NCI-H82 treated with DMSO at 0.1 percent for 48 hours (cell line): ENCODE data around the gene PDE3A.
A peak's percentile ranks its signal among the peaks of the same experiment; 100 is the strongest.
"Not testable (repeated sequence)": the region's sequence is repeated elsewhere in the genome, so short reads cannot be mapped to it uniquely, and the experiment has no call there.

Source experiments
- DNase-seq: peaks from one replicate; lab custom pipeline; 2025; ENCODE audit not compliant: unreplicated experiment; lab: John Stamatoyannopoulos, UW

Gene PDE3A

DNA sequence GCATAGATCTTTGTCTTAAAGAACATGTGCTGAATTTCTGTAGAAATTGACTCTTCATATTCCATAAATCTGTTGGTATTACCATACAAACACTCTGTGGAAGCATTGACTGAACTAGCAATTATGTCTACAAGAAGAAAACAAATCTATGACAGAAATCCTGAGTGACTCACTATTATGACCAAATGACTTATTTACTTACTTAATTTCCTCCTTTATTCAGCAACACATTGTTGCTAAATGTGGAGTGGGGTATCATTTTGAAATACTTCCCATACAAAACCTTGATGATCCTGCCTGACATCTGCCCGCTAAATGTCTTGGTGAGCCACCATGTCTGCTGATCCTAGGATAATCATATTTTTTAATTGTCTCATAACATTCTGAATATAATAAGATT lies 227.7 kb downstream of the PDE3A start:
- no peak for DNase-seq

GRCh38 chr12:20599757-20600156 lies 231.4 kb downstream of the PDE3A start:
- DNase-seq: no peak

DNA sequence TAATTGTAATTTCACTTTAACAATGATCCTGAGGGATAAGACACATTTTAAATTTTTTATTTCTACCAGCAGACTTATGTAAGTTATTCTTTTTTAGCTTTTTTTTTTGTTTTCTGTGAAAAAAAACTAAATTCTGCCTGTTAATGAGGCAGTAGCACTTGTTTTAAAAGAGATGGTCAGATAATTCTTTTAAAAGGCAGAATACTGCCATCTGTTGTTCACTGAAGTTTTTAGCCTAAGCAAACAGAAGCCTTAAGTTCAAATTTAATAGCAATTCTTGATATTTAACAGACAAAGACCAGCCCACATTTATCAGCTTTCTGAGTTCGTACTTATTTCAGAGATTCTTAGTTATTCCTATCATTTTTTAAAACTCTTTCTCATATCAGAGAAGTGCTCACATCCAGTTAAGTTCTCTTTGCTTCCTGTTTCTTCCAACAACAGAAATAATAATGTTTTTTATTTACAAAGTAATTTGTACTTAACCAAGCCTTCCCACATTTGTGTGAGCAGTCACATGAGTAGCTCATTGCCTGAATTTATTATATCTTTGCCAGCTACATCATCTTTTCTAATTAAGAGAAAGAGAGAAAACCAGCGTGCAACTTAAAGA lies 233.4 kb downstream of the PDE3A start:
- peak; percentile 50 for DNase-seq

- DNase-seq: no peak
Measured at GRCh38 chr12:20602641-20603391, 234.5 kb downstream of the PDE3A start.

GRCh38 chr12:20604408-20605067 lies 236.2 kb downstream of the PDE3A start:
- DNase-seq: no peak

DNA sequence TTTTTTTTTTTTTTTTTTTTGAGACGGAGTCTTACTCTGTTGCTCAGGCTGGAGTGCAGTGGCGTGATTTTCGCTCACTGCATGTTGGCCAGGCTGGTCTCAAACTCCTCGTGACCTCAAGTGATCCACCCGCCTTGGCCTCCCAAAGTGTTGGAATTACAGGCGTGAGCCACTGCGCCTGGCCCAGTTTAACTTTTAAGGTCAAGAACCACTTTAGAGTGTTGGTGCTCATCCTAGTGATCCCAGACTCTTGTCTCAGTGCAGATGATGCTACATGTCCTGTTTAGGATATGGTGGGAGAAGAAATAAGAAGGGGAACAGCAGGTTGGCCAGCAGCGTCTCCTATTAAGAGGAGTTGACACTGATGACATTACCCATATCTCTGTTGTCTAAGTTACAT lies 246.7 kb downstream of the PDE3A start:
- DNase-seq: not testable (repeated sequence)

DNA sequence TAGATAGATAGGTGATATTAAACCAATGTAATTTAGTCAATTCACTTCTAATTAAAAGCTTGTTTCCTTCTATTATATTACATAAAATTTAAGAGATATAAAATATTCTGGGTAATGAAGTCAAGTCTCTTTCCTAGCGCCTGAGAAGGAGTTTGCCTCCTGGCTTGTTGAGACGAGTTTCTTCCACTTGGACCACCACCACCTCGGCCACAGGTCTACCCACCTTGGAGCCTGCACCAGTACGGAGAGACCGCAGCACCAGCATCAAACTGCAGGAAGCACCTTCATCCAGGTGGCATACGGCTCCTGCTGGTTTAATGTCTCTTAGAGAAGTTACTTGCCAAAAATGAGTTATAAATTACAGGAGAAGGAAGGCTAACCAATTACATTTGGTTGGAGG lies 247.8 kb downstream of the PDE3A start:
- DNase-seq: no peak

DNA sequence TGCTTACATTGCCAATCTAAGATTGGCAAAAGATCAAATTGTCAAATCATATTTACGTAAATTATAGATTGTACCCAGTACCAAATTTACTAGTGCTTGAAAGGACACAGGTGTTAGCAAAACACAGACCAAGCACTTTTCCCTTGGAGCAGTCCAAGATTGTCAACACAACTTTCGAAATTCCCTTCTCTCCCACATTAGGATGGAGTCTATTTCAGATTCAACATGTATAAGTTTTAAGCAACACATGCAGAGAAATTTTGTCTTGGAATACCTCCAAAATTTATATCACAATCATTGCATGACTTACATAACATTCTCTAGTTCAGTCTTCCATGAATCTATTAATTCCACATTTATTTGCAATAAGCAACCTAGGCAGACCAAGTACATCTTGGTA lies 251.9 kb downstream of the PDE3A start:
- DNase-seq: no peak

GRCh38 chr12:20624718-20625117 lies 256.4 kb downstream of the PDE3A start:
- DNase-seq: peak; percentile 92

DNA sequence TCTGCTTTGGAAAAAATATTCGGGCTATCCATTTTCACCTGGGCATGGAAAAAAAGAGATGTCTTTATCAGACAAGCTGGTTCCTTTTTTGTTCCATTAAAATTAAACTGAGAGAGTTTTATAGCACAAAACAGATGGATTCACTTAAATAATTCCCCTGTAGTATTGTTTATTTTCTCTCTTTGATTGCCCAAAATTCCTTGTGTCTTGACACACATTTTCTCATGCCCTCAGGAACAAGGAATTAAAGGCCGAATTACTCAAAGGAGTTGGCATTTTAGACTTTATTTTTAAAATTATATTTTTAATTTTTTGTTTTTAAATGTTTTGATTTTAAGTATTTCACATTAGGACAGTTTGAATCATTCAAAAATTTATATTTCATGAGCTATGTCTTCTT lies 257.2 kb downstream of the PDE3A start:
- no peak for DNase-seq

DNA sequence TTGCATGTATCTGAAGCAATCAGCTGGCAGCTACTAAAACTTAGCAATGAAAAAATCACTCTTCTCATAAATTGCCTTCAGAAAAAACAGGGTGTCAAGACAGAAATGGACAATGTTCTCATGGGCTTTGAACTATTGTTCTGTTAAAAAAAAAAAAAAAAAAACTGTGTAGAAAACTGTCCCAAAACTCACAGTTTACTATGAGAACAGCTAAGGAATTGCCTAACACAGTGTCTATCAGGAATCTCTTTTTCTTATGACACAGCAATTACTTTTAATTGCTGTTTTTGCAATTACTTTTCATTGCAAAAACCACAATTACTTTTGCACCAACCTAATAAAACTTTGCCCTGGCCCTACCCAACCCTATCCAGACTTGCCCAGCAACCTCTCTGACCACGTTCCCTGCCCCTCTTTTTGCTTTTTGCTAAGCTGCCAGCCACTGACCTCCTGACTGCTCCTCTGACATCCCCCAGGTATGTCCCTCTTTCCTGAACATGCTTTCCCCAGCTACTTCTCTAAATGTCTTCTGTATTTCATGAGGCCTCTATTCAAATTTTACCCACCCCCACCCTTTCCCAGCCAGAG lies 258.8 kb downstream of the PDE3A start:
- no peak for DNase-seq

DNA sequence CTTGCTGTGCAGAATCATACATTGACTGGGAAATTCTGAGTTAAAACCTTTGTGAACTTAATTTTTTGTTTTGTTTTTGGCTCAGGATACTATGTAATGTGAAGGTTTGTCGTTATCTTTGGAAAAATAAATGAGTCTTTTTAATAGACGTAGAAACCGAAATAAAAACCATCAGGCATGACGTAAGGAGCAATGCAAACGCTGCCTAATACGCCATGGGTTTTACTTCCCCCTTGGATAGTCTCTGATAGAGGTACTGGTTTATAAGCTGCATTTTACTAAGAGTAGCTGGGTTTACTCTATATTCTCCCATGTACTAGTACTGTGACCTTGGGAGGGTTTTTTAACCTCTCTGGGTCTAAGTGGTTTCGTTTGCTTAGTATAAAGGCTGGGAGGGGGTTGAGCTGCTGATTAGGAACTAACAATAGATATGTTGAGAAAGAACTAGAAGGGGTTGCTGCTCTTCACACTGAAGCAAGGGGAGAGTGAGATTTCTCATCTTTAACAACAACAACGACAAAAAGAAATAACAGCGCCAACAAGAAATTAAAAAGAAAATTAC lies 260.0 kb downstream of the PDE3A start:
- no peak for DNase-seq

DNA sequence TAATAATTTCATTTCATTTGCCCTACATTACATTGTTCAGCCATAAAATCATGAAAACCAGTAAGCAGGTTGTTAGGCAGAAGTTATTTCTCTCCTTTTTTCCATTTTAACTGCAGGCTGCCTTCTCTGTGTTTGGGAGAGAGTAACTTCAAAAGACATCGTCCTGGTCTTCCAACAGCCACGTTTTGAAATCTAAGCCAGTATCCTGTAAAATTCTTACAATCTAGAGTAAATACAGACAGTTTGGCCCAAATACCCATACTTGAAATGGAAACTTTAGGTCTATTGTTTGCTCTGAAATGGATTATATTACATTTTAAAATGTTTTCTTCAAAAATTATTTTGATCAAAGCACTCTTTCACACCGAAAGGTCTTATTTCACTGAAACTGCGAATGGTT lies 260.7 kb downstream of the PDE3A start:
- DNase-seq: no peak

DNA sequence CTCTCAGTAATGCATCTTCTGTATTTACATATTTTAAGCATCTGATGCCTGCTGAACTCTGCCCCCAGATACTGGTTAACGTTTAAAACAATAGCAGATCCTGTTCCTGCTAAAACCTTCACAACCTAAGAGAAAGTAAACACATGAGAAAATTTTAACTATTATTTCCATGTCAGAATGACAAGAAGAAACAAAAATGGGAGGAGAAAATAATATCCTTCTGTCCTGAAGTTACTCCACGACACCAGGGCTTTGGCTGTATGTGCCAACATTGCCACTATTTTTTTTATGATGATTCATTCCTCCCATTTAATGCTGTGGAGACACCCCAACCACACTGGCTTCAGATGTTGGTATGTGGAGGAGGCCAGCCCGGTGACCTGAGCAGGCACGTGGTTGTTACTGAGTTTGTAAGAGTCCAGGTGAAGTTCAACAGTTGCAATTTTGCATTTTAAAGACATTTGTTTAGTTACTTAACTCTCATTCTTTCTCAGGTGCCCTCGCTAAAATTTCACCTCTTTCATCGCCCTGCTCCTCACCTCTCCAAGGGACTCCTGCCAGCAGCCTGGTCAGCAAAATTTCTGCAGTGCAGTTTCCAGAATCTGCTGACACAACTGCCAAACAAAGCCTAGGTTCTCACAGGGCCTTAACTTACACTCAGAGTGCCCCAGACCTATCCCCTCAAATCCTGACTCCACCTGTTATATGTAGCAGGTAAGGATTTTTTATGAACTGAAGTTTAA lies 261.2 kb downstream of the PDE3A start:
- DNase-seq: no peak

GRCh38 chr12:20631711-20632110 lies 263.4 kb downstream of the PDE3A start:
- DNase-seq: no peak

- DNase-seq: no peak
Measured at GRCh38 chr12:20641106-20641505, 272.8 kb downstream of the PDE3A start.

DNA sequence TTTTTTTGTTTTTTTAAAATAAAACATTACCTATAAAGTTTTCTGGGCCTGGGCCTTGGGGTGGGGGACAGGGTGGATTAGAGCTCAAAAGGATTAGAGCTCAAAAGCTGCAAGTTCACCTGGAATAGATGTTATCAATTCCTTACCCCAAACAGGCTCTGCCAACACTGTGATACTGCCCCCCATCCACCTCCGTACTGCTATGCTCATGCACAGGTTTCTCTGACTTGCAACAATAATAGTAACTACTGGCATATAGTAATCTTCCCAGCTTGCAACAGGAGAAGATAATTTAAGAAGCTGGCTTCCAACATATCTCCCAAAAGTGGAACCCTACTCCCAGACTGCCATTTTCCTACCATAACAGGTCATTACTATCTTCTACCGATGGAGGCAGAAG lies 275.5 kb downstream of the PDE3A start:
- no peak for DNase-seq

- DNase-seq: peak; percentile 64
Measured at GRCh38 chr12:20646239-20646827, 278.0 kb downstream of the PDE3A start.

- DNase-seq: no peak
Measured at GRCh38 chr12:20653871-20654270, 285.5 kb downstream of the PDE3A start.

GRCh38 chr12:20656600-20656999 lies 288.3 kb downstream of the PDE3A start:
- DNase-seq: no peak

- no peak for DNase-seq
Measured at GRCh38 chr12:20657496-20657895, 289.2 kb downstream of the PDE3A start.
